Colon (tissue), 2 donors: ENCODE measurements around the gene ATP2B2.

Source experiments
- FAIRE-seq: peaks from 2 replicates; lab custom pipeline; 2012; peaks lifted over from hg19 to GRCh38; lab: Jason Lieb, UNC
- donor health status: control.
- donor health status: control.

The ATP2B2 gene

DNA sequence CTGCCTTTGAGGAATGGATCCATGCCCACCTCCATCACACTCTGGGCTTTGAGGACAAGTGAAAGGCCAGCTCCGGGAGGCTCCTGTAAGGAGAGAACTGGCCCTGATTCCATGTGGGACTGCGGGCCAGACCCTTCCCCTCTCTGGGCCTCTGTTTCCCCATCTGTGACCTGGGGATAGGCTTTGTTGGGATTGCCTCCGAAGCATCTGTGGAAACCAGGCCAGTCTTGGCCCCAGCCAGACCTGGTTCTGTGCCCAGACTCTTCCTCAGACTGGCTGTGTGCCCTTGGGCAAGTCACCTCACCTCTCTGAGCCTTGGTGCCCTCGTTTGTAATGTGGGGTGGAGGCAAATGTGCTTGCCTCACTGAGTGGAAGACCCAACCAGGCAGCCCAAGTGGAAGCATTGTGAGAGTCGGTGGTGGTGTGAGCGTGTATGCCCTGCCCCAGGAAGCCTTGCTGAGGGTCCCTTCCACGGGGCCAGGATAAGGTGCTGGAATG lies 163.4 kb downstream of the ATP2B2 start:
- no peak for FAIRE-seq

DNA sequence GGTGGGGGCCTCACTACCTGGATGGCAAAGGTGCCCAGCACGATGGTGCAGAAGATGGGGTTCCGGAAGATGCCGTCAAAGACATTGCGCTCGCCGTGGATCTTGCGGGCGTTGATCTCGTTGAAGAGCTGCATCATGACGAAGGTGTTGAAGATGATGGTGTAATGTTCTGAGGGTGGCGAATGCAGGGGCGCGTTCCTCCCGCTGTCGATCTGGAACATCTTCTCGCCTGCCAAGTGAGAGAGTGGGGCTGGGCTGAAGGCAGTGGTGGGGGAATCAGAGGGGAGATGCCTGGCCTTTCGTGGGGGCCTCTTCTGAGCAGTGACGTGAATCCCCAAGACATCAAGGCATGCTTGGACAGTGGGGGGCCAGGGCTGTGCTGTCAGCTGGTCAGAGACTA lies 164.9 kb downstream of the ATP2B2 start:
- no peak for FAIRE-seq

DNA sequence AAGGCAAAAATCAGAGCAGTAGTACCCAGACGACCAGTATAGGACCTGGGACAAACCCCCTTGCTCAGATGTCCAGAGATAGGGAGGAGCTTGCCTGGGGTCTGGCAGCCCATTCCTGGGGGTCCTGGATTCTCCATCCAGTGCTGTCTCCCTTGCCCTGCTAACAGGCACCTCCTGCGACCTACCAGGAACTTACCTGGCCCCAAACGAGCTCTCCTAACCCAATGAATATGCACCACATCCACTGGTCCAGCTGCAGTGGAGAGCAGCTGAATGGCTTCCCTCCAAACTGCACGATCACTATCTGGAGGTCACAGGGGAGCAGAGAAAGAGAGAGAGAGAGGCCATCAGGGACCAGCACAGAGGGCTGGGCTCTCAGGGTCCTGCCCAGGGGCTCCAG lies 165.3 kb downstream of the ATP2B2 start:
- no peak for FAIRE-seq

DNA sequence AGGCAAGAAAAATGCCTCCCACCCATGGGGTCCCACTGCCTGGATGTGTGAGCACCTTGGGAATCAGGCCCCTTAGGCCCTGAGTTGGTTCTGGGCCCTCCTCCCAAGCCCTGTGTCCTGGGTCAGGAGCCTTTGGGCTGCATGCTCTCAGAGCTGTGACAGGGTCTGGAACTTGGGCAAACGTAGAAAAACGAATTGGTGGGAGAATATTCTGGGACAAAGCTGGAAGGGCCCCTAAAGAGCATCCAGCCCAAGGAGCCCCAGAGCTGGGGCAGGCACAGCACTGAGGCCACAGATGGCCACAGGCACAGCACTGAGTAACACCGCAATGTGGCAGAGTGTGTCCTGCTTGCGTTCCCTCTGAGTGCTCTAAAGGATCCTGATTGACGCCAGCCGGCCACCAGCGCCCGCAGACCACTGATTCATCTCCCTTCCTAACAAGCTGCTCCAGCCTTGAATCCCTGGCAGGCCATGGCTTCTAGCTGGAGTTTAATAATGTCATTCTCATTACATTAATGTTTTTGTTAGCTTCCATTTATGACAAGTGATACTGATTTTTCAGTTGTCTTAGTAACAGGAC lies 165.9 kb downstream of the ATP2B2 start:
- FAIRE-seq = no peak

DNA sequence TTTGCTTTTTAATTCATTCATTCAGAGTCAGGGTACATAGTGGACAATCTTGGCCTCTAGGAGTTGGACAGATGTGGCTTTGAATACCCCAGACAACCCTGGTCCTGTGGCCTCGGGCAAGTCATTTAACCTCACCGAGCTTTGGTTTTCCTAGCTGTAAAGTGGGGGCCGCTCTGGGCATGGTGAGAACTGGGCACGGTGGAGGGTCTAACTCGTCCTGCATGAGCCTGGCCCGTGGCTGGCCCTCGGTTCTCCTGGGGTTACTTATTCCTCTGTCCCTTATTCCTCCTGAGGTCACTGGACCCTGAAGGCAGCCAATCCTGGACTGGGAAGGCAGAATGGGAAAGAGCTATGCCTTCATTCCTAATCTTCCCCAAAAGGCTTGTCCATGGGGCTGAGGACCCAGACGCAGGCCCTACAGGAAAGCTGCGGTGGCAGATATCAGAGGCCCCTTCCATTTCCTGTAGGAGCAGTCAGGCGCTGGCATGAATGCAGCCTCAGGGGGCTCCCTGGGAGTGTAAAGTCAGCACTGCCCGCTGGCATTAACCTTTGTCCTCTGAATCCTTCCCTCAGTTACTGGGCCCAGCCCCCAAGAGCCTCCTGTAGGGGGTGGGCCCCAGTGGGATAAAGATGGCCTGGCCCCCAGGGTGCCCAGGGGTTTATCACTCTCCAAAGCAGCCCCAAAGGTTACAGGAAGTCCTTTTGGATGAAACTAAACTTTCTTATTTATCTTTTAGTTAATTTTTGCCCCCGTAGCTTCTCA lies 166.6 kb downstream of the ATP2B2 start:
- no peak for FAIRE-seq

DNA sequence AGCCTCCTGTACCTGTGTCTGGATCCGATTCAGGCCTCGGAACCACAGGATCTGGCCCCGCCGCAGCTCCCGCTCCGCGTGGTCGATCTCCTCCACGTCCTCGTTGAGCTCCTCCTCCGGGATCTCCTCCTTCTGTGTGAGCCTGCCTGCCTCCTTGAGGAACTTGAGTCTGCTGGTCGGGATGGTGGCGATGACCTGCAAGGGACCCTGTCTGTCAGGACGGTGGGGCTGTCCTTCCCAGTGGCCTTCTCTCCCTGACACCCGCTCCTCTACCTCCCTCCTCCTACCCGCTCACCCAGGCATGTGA lies 167.3 kb downstream of the ATP2B2 start:
- FAIRE-seq = no peak

DNA sequence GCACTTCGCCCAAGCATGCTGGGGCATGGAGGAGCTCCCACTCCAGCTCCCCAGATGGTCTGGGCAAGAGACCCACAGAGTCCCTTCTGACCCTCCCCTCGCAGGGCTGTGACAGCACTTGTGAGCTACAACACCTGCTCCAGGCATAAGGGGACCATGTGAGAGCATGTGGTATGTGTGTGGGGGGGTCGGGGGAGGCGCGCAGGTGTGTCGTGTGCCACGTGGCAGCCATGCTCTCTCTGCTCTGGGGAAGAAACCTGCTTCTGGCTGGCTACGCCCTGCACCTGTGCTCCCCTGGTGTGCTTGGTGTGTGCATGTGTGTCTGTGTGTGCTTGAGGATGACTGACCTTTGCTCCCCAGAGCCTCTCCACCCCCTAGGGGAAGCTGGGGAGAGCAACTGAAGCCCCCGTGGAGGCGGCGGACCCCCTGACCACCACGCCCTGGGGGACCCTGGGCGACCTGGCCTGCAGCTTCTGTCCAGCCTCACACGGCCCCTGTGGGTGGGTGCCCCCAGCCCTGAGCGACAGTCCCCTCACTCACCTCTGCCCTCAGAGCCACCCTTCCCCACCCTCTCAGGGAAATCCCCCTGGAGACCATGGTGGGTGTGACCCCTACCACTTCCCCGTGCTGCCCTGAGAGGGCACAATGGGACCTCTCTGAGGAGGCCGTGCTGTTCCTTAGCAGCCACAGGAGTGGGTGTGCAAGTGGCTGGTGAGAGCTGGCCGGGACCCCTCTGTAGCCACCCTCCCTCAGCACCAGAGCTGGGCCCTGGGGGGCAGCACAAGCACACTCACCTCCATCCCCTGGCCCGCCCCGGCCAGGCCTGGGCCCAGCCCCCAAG lies 167.8 kb downstream of the ATP2B2 start:
- FAIRE-seq = no peak

DNA sequence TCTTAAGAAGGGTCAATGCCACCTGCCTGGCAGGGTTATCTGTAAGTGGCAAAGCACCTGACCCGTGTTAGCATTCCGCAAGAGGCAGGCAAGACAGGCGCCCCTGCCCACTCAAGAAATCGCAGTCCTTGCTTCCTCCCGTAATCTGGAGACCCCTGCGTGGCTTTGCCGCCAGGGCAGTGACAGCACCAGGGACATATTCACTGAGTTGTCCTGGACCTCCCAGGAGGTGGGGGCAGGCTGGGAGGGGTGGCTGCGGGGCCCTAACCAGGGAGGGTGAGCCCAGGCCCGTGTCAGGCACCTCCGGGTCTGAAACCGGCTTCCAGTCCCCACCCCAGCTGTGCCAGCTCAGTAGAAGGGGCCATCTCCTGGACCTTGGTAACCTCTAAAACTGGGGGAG lies 168.6 kb downstream of the ATP2B2 start:
- no peak for FAIRE-seq

DNA sequence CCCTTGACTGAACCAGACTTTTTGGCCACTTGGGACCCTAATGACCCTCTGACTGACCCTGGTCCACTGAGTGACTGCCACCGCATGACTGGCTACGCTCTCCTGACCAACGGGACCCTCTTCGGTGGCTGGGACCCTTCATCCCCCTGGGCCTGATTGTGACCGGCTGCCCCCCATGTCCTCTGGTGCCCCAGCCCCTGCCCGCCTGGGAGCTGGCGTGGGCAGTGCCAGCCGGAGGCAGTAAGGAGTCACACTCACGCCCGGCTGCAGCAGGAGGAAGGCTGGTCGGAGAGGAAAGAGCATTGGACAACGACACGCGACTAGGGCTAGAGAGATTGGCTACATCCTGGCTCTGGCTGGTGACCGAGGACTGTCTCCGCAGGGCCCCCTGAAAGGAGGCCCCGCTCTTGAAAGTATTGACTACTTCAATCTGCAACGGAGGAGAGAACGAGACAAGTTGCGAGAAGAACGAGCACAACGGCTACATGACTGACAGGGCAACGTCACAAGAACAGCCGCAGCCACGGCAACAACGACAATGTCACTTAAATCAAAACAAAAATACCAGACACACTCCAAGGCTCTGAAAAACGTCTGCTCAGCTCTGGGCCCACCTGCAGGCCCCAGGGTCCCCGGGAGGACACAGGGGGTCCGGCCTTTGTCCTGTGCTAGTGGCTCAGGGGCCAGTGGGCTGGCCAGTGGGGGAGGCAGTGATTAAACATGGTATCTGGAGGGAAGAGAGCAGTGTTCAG lies 169.3 kb downstream of the ATP2B2 start:
- FAIRE-seq = no peak

DNA sequence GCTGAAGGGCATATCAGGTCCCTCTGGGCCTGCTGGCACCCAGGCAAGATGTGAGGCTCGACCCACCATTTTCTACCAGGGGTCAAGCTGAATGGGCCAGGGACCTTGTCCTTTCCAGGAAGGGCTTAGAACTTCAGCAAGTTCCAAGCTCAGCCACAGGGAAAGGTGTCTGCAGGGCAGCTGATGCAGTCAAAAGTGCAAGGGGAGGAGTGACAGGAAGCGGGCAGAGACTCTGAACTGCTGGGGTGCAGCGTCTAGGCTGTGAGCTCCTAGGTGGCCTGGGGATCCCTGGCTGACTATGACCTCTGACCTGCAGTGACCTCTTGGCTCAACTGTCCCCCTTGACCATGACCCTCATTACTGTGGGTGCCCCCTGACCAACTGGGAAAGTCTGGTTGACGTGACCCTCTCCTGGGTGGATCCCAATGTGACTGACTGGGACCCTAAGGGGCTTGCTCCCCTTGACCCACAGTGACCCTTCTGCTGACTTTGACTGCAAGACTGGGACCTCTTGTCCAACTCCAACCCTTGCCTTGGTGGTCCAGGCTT lies 170.1 kb downstream of the ATP2B2 start:
- no peak for FAIRE-seq

DNA sequence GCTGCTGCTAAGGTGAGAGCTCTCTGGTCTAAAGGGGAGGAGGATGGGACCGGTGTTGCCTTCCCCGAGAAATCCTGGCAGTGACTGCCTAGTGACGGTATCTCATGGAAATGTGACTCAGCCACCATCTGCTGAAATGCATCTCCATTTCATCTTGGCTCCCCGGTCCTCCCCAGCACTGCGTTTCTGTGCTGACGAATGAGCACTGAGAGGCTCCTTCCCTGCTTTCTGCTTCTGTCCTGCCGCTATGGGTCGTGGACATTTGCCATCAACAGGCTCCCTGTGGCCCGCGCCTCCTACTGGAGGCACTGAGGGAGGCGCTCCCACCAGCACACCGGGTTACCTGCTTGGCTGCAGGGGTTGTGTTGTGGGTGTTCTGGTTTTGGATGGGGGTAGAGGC lies 170.9 kb downstream of the ATP2B2 start:
- FAIRE-seq = no peak

DNA sequence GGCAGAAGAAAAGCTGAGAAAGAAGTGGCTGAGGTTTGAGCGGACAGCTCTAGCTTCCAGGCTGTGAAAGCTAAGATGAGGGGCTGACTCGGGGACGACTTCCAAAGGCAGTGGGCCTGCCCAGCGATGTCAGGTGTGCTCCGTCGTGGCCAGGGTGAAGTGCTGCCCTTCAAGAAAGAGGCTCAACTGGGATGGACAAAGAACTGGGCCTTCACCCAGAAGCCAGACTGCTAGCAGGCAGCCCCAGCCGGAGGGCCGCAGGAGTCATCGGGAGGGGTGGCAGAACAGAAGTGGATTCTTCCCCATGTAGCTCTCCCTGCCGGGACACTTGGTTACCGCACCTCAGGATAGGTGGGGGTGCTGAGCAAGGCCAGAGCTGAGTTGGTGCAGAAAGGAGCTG lies 171.3 kb downstream of the ATP2B2 start:
- no peak for FAIRE-seq

DNA sequence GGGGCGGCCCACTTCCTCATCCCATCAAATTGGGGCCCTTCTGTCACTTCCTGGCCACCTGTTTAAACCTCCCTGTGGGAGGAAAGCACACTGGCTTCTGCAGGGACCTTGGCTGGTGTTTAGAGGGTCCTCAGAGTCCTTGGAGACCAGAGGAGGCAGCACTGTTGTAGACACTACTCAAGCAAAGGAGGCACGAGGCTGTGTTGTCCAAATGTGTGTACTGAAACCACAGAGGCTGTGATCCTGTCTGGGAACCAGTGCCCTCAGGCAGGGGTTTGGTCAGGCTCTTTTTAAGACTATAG lies 172.1 kb downstream of the ATP2B2 start:
- no peak for FAIRE-seq

DNA sequence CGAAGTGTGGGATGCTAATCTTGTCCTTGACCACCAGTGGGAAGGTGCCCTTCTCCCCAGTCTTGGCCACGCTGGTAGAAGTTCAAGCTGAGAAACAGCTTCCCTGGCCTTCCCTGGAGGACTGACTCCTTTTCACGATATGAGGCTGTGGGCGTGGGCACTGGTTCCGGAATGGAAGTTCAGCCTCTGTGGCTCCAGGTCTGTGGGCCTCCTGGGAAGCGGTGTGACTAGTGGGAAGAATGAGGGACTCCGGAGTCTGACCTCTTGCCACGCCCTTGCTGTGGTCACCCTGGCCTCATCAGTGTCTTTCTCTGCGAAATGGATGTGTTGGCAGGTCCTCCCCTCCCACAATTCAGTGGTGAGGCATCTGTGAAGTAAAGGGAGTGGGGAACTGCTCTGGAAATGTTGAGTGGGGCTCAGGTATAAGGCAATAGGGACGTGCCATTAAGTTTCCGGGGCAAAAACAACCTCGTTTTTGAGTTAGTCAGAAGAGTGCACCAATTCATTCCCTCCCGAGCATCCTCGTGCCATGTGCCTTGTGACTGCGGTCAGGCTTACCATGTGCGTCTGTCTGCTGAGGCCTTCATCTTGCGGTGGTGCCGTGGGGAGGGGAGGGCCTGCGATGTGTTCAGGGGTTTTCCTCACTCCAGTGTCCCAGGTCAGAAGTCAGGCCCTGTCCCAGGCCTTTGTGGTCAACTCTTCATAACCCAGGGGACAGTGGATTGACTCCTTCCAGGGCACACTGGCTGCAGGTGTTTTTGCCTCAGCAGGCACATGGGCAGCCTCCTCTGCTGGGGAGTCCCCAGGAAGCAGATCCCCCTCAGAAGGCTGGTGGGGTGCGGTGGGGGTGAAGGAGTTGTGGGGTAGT lies 172.7 kb downstream of the ATP2B2 start:
- no peak for FAIRE-seq

DNA sequence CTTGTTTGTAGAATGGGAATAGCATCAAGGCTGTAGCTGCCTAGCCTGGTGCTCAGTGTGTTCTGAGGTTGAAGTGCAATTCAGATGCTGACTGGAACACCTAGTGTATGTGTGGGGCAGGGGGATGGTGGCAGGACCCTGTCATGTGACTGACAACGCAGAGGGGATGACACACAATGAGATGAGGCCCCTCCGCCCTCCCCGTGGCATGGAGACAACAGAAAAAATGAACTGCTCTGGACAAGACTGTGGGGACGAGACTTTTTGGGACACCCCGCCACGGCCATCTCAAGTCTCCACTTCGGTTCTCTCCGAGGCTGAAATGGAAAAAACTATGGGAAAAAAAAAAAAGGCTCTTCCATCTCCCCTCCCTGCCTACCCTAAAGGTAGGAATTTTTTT lies 174.1 kb downstream of the ATP2B2 start:
- FAIRE-seq = no peak

DNA sequence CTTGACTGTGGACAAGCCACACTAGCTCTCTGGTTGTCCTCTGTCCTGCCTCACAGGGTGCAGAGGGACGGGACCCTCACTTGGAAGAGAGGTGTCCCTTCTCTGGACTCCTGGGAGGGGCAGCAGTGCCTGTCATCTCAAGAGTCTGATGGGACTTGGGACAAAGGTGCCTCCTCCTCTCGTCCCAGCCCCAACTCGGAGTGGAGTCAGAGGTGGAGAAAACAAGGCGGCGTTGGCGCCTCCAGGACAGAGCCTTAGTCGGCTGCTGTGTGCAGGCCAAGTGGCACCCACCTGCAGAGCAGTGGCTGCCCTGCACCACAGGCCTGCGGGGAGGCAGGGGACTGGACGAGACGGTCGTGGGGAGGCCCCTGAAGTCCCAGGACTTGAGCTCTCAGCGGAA lies 175.1 kb downstream of the ATP2B2 start:
- FAIRE-seq = no peak

DNA sequence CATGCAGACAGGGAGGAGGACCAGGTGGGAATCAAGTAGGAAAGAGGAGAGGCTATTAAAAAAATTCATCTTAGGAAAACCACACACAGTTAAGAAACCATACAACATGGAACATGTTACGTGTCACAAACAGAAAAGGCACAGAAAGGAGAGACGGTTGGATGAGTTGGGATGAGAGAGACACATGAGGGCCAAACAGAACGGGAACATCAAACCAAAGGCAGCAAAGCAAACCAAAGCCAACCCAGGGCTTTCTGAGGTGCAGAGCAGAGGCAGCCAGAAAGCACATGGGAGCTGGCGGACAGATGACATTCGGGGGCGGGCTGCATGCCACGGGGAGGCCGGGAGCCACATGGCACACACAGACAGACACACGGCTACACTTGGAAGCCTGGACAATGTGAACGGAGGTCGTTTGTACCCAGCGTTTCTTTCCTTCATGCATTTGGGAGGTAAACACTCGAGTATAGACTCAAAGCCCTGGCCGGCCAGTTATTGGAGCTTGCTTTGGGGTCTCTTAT lies 175.8 kb downstream of the ATP2B2 start:
- no peak for FAIRE-seq

DNA sequence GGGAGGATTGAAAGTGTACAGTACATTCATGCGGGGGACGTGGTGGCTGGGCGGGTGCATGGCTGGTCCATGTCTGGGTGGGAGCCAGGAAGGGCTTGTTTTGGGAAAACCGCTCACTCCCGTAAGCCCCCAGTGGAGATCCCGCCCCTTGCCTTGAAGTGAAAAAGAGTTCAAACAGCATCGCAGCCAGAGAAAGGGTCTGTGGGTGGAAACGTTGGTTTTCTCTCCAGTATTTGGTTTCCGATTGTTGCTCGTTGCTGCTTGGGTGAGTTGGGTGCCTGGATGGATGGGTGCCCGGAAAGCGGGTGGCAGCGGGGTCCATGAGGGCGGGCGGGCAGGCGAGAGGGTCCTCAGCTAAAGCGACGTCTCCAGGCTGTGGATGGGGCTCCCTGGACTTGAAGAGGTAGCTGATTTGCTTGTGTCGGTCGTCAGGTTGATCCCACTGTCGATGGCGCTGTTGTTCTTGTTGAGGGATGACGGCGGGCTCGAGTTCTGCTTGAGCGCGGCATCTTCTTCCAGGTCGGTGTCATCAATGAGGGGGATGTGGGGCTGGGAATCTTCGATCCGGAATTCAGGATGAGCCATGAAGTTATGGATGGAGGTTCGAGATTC lies 176.8 kb downstream of the ATP2B2 start:
- no peak for FAIRE-seq

DNA sequence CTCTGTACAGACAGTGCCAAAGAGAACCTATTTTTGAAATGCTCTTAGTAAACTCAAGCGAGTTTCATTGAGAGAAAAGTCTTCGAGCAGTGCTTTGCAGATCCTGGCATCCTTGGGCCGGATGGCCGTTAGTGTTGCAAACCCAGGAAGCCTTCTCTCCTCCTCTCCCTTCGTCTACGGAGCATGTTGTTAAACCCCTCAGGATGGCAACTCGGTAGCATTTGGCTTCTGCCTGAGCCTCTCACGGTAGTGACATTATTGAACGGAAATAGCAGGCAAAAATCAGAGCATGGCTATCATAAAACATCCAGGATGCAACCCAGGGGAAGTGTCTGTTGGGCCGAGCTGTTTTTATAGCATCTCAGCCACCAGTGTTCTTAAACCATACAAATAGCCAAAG lies 177.8 kb downstream of the ATP2B2 start:
- no peak for FAIRE-seq

DNA sequence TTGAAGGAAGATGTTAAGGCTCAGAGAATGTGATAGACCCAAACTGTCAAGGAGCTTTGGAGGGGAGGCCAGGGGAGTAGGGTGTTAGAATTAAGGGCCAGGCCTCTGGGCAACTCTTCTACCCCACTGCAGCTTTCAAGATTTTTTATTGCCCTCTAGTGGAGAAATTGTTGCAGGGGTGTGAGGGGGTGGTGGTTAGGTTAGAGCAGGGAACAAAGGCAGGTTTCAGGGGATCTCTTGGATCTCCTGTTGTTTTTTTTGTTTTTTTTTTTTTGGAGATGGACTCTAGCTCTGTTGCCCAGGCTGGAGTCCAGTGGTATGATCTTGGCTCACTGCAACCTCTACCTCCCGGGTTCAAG lies 183.1 kb downstream of the ATP2B2 start:
- no peak for FAIRE-seq
